Kidney (tissue), 14 donors: ENCODE data around the gene BSND. TPM values are rescaled to one million over a fixed set of nuclear protein-coding genes. Genes with fewer than 3 reads are reported as not detected.

Source experiments
- DNase-seq, 5 donors: peaks; one replicate each; pipeline ENCODE4 v3.0.0-alpha.2; 2013 to 2020
- FAIRE-seq: peaks from 2 replicates; lab custom pipeline; 2012; peaks lifted over from hg19 to GRCh38; lab: Jason Lieb, UNC
- H3K27ac ChIP-seq, 2 donors: one replicate each; pipeline ENCODE4 v1.7.0; 2013; ENCODE audit warnings: low read depth in 2 of 2, low read length in 2 of 2, inconsistent platforms in 1 of 2
- H3K27me3 ChIP-seq: one replicate; pipeline ENCODE4 v1.7.1; 2013; ENCODE audit warnings: low read length, inconsistent platforms; ENCODE audit not compliant: control insufficient read depth, insufficient read depth
- H3K36me3 ChIP-seq, 3 donors: one replicate each; pipeline versions ENCODE4 v1.7.0 to v1.7.1; 2013; ENCODE audit warnings: low read length in 3 of 3, control low read depth in 1 of 3, inconsistent platforms in 1 of 3; ENCODE audit not compliant: insufficient read depth in 3 of 3, control insufficient read depth in 2 of 3
- H3K4me1 ChIP-seq, 3 donors: one replicate each; pipeline versions ENCODE4 v1.7.0 to v1.7.1; 2013; ENCODE audit warnings: low read length in 3 of 3, inconsistent platforms in 1 of 3, low read depth in 1 of 3; ENCODE audit not compliant: control insufficient read depth in 2 of 3, insufficient read depth in 2 of 3
- H3K4me3 ChIP-seq, 3 donors: one replicate each; pipeline versions ENCODE4 v1.7.0 to v1.8.1; 2013; ENCODE audit warnings: low read length in 3 of 3, control low read depth in 1 of 3, inconsistent platforms in 1 of 3
- H3K9ac ChIP-seq, 3 donors: one replicate each; pipeline versions ENCODE4 v1.7.0 to v1.7.1; 2013; ENCODE audit warnings: low read length in 3 of 3, control low read depth in 1 of 3, inconsistent platforms in 1 of 3
- H3K9me3 ChIP-seq, 3 donors: one replicate each; pipeline versions ENCODE4 v1.7.0 to v1.7.1; 2013; ENCODE audit warnings: low read length in 3 of 3, control low read depth in 1 of 3, inconsistent platforms in 1 of 3; ENCODE audit not compliant: control insufficient read depth in 2 of 3, insufficient read depth in 1 of 3
- intact Hi-C: fragments of 100-400 bp; cut with DNase I; formaldehyde crosslinking; loops from one replicate; pipeline ENCODE4 v1.11.1; 2022
- polyA plus RNA-seq: library from polyadenylated mRNA; stranded (reverse); fragments of 350-450 nt; fragmentation: Illumina TruSeq; extraction: RNeasy Lipid Tissue Mini Kit (QIAGEN cat#74804); gene quantifications from one replicate; pipeline ENCODE4 v1.2.3, GENCODE V29; 2014; ENCODE audit warnings: low read depth, low replicate concordance; ENCODE audit not compliant: insufficient read depth
- total RNA-seq: library from RNA; stranded (reverse); fragmentation: NEBNext Ultra II Directional; extraction: Animal tissue kit (Norgen Biotek cat#: 25700); gene quantifications from one replicate; pipeline ENCODE4 v1.2.1, GENCODE V29; 2021
- TF ChIP-seq, protein P1 (sequence below): IDR thresholded peaks from 3 replicates; pipeline ENCODE4 v1.5.1; 2012; ENCODE audit warnings: mild to moderate bottlenecking, moderate library complexity, borderline replicate concordance; ENCODE audit not compliant: insufficient read depth; ENCODE audit errors: extremely low read depth
- donor health status: control.
- donor health status: control.
- donor health status: control.
- donor health status: control.
- donor health status: control.
- donor health status: DM: yes; HTN: yes; CAD: no.
- donor health status: Normal renal cell carcinoma (clear cell type).

Gene BSND
- total and polyA plus RNA-seq, 2 donors from 2014 or later: 1.4 to 22.7 TPM

DNA sequence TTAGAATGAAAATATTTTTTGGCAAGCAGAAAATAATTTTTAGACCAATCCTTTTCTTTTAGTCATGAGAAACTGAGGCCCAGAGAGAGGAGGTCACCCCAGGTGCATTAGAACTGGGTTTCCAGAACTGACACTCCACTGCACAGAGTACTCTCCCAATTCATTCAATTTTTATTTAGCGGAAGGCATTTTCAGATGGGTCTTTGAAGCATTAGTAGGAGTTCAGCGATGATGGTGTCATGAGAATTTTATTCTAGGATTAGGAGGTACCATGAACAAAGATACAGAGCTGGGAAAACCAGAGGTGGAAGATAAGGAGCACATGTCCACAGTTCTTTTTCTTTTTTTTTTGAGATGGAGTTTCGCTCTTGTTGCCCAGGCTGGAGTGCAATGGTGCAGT lies 42.9 kb downstream of the BSND start:
- peaks cover 8% of the 10 kb centered on the region for H3K27me3 ChIP-seq
- H3K4me3 ChIP-seq: no peak overlapping the region
- H3K9me3 ChIP-seq: no peaks in the 10 kb centered on the region
- DNase-seq (no peak), FAIRE-seq (no peak)
- no peaks in the 10 kb centered on the region for H3K36me3 ChIP-seq
- no peak overlapping the region for H3K27ac ChIP-seq
- peaks cover 0 to 4% (median 0%) of the 10 kb centered on the region in 3 donors for H3K4me1 ChIP-seq
- H3K9ac ChIP-seq: no peak overlapping the region
- intact Hi-C loops: no loop called here
- TF ChIP-seq, protein P1, sequence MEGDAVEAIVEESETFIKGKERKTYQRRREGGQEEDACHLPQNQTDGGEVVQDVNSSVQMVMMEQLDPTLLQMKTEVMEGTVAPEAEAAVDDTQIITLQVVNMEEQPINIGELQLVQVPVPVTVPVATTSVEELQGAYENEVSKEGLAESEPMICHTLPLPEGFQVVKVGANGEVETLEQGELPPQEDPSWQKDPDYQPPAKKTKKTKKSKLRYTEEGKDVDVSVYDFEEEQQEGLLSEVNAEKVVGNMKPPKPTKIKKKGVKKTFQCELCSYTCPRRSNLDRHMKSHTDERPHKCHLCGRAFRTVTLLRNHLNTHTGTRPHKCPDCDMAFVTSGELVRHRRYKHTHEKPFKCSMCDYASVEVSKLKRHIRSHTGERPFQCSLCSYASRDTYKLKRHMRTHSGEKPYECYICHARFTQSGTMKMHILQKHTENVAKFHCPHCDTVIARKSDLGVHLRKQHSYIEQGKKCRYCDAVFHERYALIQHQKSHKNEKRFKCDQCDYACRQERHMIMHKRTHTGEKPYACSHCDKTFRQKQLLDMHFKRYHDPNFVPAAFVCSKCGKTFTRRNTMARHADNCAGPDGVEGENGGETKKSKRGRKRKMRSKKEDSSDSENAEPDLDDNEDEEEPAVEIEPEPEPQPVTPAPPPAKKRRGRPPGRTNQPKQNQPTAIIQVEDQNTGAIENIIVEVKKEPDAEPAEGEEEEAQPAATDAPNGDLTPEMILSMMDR: no peak

DNA sequence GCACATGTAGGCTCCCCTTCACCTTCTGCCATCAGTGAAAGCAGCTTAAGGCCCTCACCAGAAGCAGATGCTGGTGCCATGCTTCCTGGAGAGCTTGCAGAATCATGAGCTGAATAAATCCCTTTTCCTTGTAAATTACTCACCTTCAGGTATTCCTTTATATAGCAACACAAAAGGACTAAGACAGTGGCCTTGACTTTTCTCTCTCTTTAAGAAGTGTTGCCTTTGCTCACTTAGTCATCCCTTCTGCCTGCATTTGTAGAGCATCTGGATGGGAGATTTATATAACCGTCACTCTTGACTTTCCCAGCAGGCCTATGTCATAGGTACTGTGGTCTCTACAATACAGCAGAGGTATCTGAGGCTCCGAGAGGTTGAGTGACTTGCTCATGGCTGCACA lies 44.3 kb downstream of the BSND start:
- H3K9me3 ChIP-seq: no peaks in the 10 kb centered on the region
- no peaks in the 10 kb centered on the region for H3K36me3 ChIP-seq
- TF ChIP-seq, protein P1: no peak
- intact Hi-C loops: no loop called here
- peaks cover 8% of the 10 kb centered on the region for H3K27me3 ChIP-seq
- no peak for FAIRE-seq
- H3K4me3 ChIP-seq: no peak overlapping the region
- peaks cover 0 to 4% (median 0%) of the 10 kb centered on the region in 3 donors for H3K4me1 ChIP-seq
- H3K27ac ChIP-seq: no peak overlapping the region
- no peak overlapping the region for H3K9ac ChIP-seq
- no peak for DNase-seq

DNA sequence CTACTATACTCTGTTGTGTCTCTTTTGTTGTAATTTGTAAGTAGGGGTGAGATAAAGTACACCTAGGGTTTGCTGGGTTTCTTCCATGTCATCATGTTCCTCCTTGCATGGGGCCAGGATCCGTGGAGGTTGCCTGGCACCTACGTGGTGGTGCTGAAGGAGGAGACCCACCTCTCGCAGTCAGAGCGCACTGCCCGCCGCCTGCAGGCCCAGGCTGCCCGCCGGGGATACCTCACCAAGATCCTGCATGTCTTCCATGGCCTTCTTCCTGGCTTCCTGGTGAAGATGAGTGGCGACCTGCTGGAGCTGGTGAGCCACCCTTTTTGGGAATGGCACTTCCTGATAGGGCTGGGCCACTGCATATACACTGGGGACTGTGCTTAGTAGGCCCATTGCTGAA lies 45.0 kb downstream of the BSND start:
- H3K4me1 ChIP-seq: peaks cover 0 to 4% (median 0%) of the 10 kb centered on the region in 3 donors
- H3K4me3 ChIP-seq: no peak overlapping the region
- DNase-seq (no peak), FAIRE-seq (no peak)
- no peaks in the 10 kb centered on the region for H3K9me3 ChIP-seq
- H3K27me3 ChIP-seq: peaks cover 8% of the 10 kb centered on the region
- no peak overlapping the region for H3K27ac ChIP-seq
- no peak overlapping the region for H3K9ac ChIP-seq
- no peaks in the 10 kb centered on the region for H3K36me3 ChIP-seq
- TF ChIP-seq, protein P1: no peak
- intact Hi-C loops: no loop called here
